Heart left ventricle (tissue), 13 donors: ENCODE measurements around the gene MPRIP.

Experiments used
- POLR2A ChIP-seq, 2 donors: fragments of 450-650 bp; IDR thresholded peaks; one replicate each; pipeline ENCODE4 v1.6.1; 2017; ENCODE audit warnings: antibody characterized with exemption in 2 of 2, mild to moderate bottlenecking in 2 of 2, moderate library complexity in 2 of 2
- TF ChIP-seq, protein P1 (sequence below), 12 donors: fragments of 200-600 bp; sonication (generic) in 4 of 12; IDR thresholded peaks; one replicate each; pipeline versions ENCODE4 v1.5.0 to v1.8.0; 2018 to 2022; ENCODE audit warnings: antibody characterized with exemption in 12 of 12, mild to moderate bottlenecking in 5 of 12
- donor health status: ischemic (EF 13 %, LVEDD 7.1; RV severe dilation, severe dysfunction).
- donor health status: DM: no; HTN: yes; CAD: no.
- donor health status: DM: no; HTN: no; CAD: no.
- donor health status: ischemic (EF 25% LVEDD 6.9; RV normal size, moderate dysfunction).
- donor health status: ischemic (EF 25% LVEDD 5.7; RV mildly dilated, moderate dysfunction).
- donor health status: ischemic (EF 35%, LVEDD 5.7; RV mildly dilated, moderate dysfunction).
- donor health status: nonischemic (EF 11% LVEDD 7.7; RV severe dilation, severe dysfunction).
- donor health status: DM: yes; HTN: yes; CAD: no.
- donor health status: PGD.
- donor health status: ischemic (EF 29% LVEDD 5.4; RV normal size, mild dysfunction).
- donor health status: nonischemic (EF 23%, LVEDD 6.1; RV moderate dilation, normal function).

DNA sequence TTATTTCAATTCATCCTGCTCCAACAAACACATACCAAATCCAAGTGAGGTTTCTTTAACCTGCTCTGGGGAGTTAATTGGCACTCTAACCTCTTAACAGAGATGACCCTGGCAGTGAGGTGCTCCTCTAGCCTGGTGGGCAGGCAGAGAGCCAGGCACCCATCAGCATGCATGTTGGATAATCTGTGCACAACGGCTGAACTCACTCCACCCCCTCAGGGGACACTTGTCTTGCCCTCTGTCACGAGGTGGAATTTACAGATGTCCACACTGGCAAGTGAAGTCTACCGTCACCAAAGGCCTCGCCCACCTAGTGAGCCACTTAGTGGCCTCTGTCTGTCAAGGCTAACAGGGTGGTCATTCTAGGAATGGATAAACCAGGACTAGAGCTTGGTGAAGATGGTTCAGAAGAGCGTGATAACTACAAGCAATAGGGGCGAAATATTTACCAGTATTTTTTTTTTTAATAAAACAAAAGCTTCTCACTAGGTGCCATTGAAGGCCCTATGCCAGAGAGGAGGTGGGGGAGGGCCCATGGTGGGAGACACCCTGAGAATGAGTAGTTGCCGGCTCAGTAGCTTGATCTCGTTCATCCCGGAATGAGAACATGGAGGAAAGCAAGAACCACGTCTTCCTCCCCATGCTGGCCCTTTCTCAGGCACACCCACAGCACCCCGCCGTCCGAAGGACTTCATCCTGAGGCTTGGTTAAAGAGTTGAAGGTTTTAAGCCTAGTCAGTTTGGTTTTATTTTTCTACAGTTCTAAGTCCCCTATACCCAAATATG, 138.7 kb downstream of the MPRIP start:
- no peak for TF ChIP-seq POLR2A (IDR thresholded peaks at IDR 0.05)
- TF ChIP-seq, protein P1, sequence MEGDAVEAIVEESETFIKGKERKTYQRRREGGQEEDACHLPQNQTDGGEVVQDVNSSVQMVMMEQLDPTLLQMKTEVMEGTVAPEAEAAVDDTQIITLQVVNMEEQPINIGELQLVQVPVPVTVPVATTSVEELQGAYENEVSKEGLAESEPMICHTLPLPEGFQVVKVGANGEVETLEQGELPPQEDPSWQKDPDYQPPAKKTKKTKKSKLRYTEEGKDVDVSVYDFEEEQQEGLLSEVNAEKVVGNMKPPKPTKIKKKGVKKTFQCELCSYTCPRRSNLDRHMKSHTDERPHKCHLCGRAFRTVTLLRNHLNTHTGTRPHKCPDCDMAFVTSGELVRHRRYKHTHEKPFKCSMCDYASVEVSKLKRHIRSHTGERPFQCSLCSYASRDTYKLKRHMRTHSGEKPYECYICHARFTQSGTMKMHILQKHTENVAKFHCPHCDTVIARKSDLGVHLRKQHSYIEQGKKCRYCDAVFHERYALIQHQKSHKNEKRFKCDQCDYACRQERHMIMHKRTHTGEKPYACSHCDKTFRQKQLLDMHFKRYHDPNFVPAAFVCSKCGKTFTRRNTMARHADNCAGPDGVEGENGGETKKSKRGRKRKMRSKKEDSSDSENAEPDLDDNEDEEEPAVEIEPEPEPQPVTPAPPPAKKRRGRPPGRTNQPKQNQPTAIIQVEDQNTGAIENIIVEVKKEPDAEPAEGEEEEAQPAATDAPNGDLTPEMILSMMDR (IDR thresholded peaks at IDR 0.05) = no peak
